Measurements from ENCODE around the gene ZNF500.

GRCh38 chr16:4749700-4750257, 17.2 kb downstream of the ZNF500 start:
- no peak for TF ChIP-seq CTCF (IDR thresholded peaks at IDR 0.05)
- no peak for TF ChIP-seq REST (IDR thresholded peaks at IDR 0.05)
- TF ChIP-seq FOXS1 (CRISPR knock-in tag; IDR thresholded peaks at IDR 0.05), result no peak
- TF ChIP-seq POLR2A (IDR thresholded peaks at IDR 0.05; ENCODE audit: low read length), result no peak
- no peak for TF ChIP-seq JUN (IDR thresholded peaks at IDR 0.05)
- no peak for TF ChIP-seq CHD4 (IDR thresholded peaks at IDR 0.05; ENCODE audit: borderline replicate concordance)

All from A549 (cell line).